ENCODE measurements around the gene TMEFF2. TPM values are rescaled to one million over a fixed set of nuclear protein-coding genes. Genes with fewer than 3 reads are reported as not detected.

TMEFF2 gene
- total and polyA plus RNA-seq, 2 of the 8 experiments (the other 6 are each of a cell fraction or from before 2014, with no cell fraction given), result 0.91 to 3.7 TPM

- no peak for TF ChIP-seq CHD7 (IDR thresholded peaks at IDR 0.05; ENCODE audit: insufficient replicate concordance, low read length)
- no peak for TF ChIP-seq RAD21 (IDR thresholded peaks at IDR 0.05 in 1 of 2, conservative IDR thresholded peaks at IDR 0.05 in 1 of 2; ENCODE audit: low read depth in 2 of 2, low read length in 2 of 2)
- TF ChIP-seq HDAC2 (IDR thresholded peaks at IDR 0.05; ENCODE audit: borderline replicate concordance in 1 of 2, low read depth in 2 of 2, low read length in 2 of 2), result no peak
- TF ChIP-seq TAF7 (optimal IDR thresholded peaks at IDR 0.05; ENCODE audit: borderline replicate concordance, low read depth, low read length), result no peak
Observed at GRCh38 chr2:192091476-192091875, 103.3 kb downstream of the TMEFF2 start (continued).

Measured in H1 (cell line).